K562 (cell line): ENCODE measurements around the gene PCCB. TPM values are rescaled to one million over a fixed set of nuclear protein-coding genes. Genes with fewer than 3 reads are reported as not detected.

Experiments used
- ATAC-seq: fragments of 200-7000 bp; cut with Tn5 transposase; 3 replicates; pipeline ENCODE4 v1.9.1; 2020; ENCODE audit warnings: moderate library complexity
- BruUV-seq: library from RNA; stranded (reverse); fragments of 400-500 nt; replicated peaks from 2 replicates; lab custom pipeline; 2021; lab: Mats Ljungman, UMichigan
- CTCF ChIA-PET: fragments of 300-600 bp; formaldehyde crosslinking; extraction: SDS; loops from one replicate; lab custom pipeline; 2021; ENCODE audit warnings: low intra/inter-chr PET ratio; lab: Yijun Ruan, JAX
- POLR2A ChIA-PET: fragments of 300-600, 350-650 bp; sonication (Branson Sonifier 250); formaldehyde crosslinking; extraction: SDS; loops from one replicate; lab custom pipeline; 2021; ENCODE audit warnings: antibody characterized with exemption, inconsistent platforms; lab: Yijun Ruan, JAX
- DNase-seq, 4 experiments: peaks; one replicate each; pipeline versions ENCODE4 v3.0.0 to v3.0.0-alpha.2; 2011 to 2018; ENCODE audit warnings: low spot score in 3 of 4, mixed read lengths in 3 of 4; ENCODE audit errors: extremely low read depth in 1 of 4
- FAIRE-seq: peaks from 2 replicates; lab custom pipeline; 2011; peaks lifted over from hg19 to GRCh38; lab: Jason Lieb, UNC
- H2AFZ ChIP-seq: 2 replicates; pipeline ENCODE4 v1.6.0; 2011; ENCODE audit warnings: low read depth, low read length, control low read depth, inconsistent platforms
- H3K27ac ChIP-seq: fragments of 200-600 bp; 3 replicates; pipeline ENCODE4 v1.8.0; 2011; ENCODE audit warnings: low read depth, mild to moderate bottlenecking, control low read depth, inconsistent platforms, low read length, moderate library complexity, mixed read lengths; ENCODE audit errors: extremely low read depth
- H3K27me3 ChIP-seq, 2 experiments: fragments of 300-600 bp in 1 of 2; 2 replicates in 1 of 2; 3 replicates in 1 of 2; pipeline versions ENCODE4 v1.6.0 to v1.8.0; 2011; ENCODE audit warnings: inconsistent platforms in 2 of 2, low read length in 2 of 2, mild to moderate bottlenecking in 1 of 2, mixed read lengths in 1 of 2, moderate library complexity in 1 of 2; ENCODE audit not compliant: control insufficient read depth in 2 of 2, insufficient read depth in 2 of 2
- H3K36me3 ChIP-seq: fragments of 300-600 bp; 3 replicates; pipeline ENCODE4 v1.8.0; 2011; ENCODE audit warnings: mild to moderate bottlenecking, low read length, inconsistent platforms; ENCODE audit not compliant: control insufficient read depth, insufficient read depth
- H3K4me1 ChIP-seq, 2 experiments: fragments of 200-600 bp in 1 of 2; replicated peaks in 1 of 2; 2 replicates in 1 of 2; 3 replicates in 1 of 2; pipeline versions ENCODE4 v1.5.1 to v1.8.0; 2011; ENCODE audit warnings: inconsistent platforms in 2 of 2, low read length in 2 of 2, mild to moderate bottlenecking in 1 of 2, mixed read lengths in 1 of 2, moderate library complexity in 1 of 2; ENCODE audit not compliant: control insufficient read depth in 2 of 2, insufficient read depth in 2 of 2
- H3K4me2 ChIP-seq: 2 replicates; pipeline ENCODE4 v1.6.1; 2011; ENCODE audit warnings: low read length, control low read depth, inconsistent platforms, mixed read lengths; ENCODE audit not compliant: insufficient read depth
- H3K4me3 ChIP-seq: fragments of 200-600 bp; sonication (generic), shearing (Covaris generic); 2 replicates; pipeline ENCODE4 v1.5.1; 2016; ENCODE audit warnings: control low read depth, inconsistent platforms
- H3K79me2 ChIP-seq: fragments of 200-600 bp; 3 replicates; pipeline ENCODE4 v1.8.0; 2011; ENCODE audit warnings: low read length, inconsistent platforms; ENCODE audit not compliant: control insufficient read depth, insufficient read depth
- H3K9ac ChIP-seq, 2 experiments: 2 replicates each; pipeline versions ENCODE4 v1.6.0 to v1.6.1; 2011; ENCODE audit warnings: low read depth in 2 of 2, low read length in 2 of 2, control low read depth in 1 of 2, inconsistent platforms in 1 of 2, mild to moderate bottlenecking in 1 of 2, mixed read lengths in 1 of 2; ENCODE audit not compliant: insufficient read depth in 1 of 2
- H3K9me1 ChIP-seq: one replicate; pipeline ENCODE4 v1.6.0; 2011; ENCODE audit warnings: inconsistent platforms, mild to moderate bottlenecking, low read length, moderate library complexity; ENCODE audit not compliant: control insufficient read depth, insufficient read depth
- H3K9me3 ChIP-seq: replicated peaks from 2 replicates; pipeline ENCODE4 v1.5.1; 2011; ENCODE audit warnings: low read depth, low read length, inconsistent platforms; ENCODE audit not compliant: control insufficient read depth, insufficient read depth
- H4K20me1 ChIP-seq: replicated peaks from 2 replicates; pipeline ENCODE4 v1.6.1; 2011; ENCODE audit warnings: low read length, inconsistent platforms, mixed read lengths; ENCODE audit not compliant: control insufficient read depth, insufficient read depth
- NFATC3 ChIP-seq: fragments of 450-650 bp; IDR thresholded peaks from 2 replicates; pipeline ENCODE4 v1.6.1; 2017; ENCODE audit warnings: mild to moderate bottlenecking
- ZNF407 ChIP-seq: fragments of 450-650 bp; IDR thresholded peaks from 2 replicates; pipeline ENCODE4 v1.6.1; 2016; ENCODE audit warnings: low read depth
- WGBS: fragments of 100-300 bp; shearing (Covaris generic); methylation state at CpG from one replicate; pipeline ENCODE4 v1.1.6; 2016; ENCODE audit warnings: low coverage, mixed read lengths; ENCODE audit not compliant: insufficient coverage; ENCODE audit errors: missing lambda C conversion rate; 5-methylcytosine and 5-hydroxymethylcytosine counted together
- in situ Hi-C: fragments of 300-500 bp; cut with MboI; formaldehyde crosslinking; loops from 4 replicates; pipeline ENCODE4 v1.15.0; 2018; ENCODE audit warnings: inconsistent platforms, mixed read lengths
- intact Hi-C: fragments of 100-400 bp; cut with micrococcal nuclease; formaldehyde crosslinking; loops from 2 replicates; pipeline ENCODE4 v1.14.2; 2022
- polyA plus RNA-seq, 8 experiments: library from polyadenylated mRNA; depleted of rRNA in 4 of 8; stranded (reverse) in 5 of 8; unstranded in 3 of 8; fragments of >200 nt; fragmentation: Nextera tagmentation in 2 of 8; fragmentation: Illumina TruSeq in 1 of 8; extraction: Ambion mirVana in 2 of 8; extraction: Trizol in 1 of 8; gene quantifications; 2 replicates each; pipeline versions ENCODE4 v1.2.1 to v1.2.3, GENCODE V29; 2011 to 2014; ENCODE audit warnings: inconsistent platforms in 1 of 8, missing spikeins in 1 of 8
- total RNA-seq, 7 experiments: library from RNA; depleted of rRNA in 6 of 7; stranded (reverse); fragments of >200 nt in 6 of 7; fragmentation: Illumina TruSeq in 2 of 7; extraction: Trizol in 2 of 7; gene quantifications; 2 replicates each; pipeline versions ENCODE4 v1.2.1 to v1.2.3, GENCODE V29; 2011 to 2021; ENCODE audit warnings: low replicate concordance in 1 of 7
- TF ChIP-seq, protein P1 (sequence below), 2 experiments: fragments of 450-650 bp in 1 of 2; sonication (generic) in 1 of 2; formaldehyde crosslinking in 1 of 2; IDR thresholded peaks; 2 replicates each; pipeline versions ENCODE4 v1.7.1 to v1.9.0; 2016 to 2022; ENCODE audit warnings: inconsistent platforms in 1 of 2, mild to moderate bottlenecking in 1 of 2, missing genetic modification reagents in 1 of 2

The PCCB gene
- total and polyA plus RNA-seq, 9 of the 15 experiments (the other 6 are each of a cell fraction or from before 2014, with no cell fraction given) = 69.5 to 173 (median 92.8) TPM

GRCh38 chr3:136343446-136343845 lies 93.3 kb downstream of the PCCB start:
- peaks cover 0 to 10% of the 10 kb centered on the region in 2 experiments; a peak in 3 of 5 replicates for H3K4me1 ChIP-seq
- no peak overlapping the region for H3K4me3 ChIP-seq
- ChIA-PET POLR2A (no interaction called here), CTCF (no interaction called here)
- H2AFZ ChIP-seq = no peak overlapping the region
- H3K79me2 ChIP-seq = no peaks in the 10 kb centered on the region
- in situ Hi-C loops (no loop called here), intact Hi-C loops (loop anchor here (5.0 kb wide), 1 partner anchor 266 kb away; no protein-coding TSS in a partner anchor)
- H3K9me1 ChIP-seq = no peaks in the 10 kb centered on the region
- no peak for DNase-seq
- 0 out of 2 replicates have a peak overlapping the region, but pooled peaks have one; percentile 41 for H3K4me2 ChIP-seq
- no TSS peak for BruUV-seq
- WGBS = 5% methylated on average over 2 of the region's 2 CpGs
- ATAC-seq = peak; percentile 47
- no peak for FAIRE-seq
- H4K20me1 ChIP-seq = no peaks in the 10 kb centered on the region; the same call in 1 of the 2 replicates
- H3K9ac ChIP-seq = no peak overlapping the region; a peak in 1 of 4 replicates
- no peaks in the 10 kb centered on the region for H3K9me3 ChIP-seq
- H3K27ac ChIP-seq = peak overlapping the region; percentile 44; the same call in 1 of the 3 replicates
- no peaks in the 10 kb centered on the region for H3K27me3 ChIP-seq
- H3K36me3 ChIP-seq = peaks cover 6% of the 10 kb centered on the region; the same call in 1 of the 3 replicates
- TF ChIP-seq, protein P1, sequence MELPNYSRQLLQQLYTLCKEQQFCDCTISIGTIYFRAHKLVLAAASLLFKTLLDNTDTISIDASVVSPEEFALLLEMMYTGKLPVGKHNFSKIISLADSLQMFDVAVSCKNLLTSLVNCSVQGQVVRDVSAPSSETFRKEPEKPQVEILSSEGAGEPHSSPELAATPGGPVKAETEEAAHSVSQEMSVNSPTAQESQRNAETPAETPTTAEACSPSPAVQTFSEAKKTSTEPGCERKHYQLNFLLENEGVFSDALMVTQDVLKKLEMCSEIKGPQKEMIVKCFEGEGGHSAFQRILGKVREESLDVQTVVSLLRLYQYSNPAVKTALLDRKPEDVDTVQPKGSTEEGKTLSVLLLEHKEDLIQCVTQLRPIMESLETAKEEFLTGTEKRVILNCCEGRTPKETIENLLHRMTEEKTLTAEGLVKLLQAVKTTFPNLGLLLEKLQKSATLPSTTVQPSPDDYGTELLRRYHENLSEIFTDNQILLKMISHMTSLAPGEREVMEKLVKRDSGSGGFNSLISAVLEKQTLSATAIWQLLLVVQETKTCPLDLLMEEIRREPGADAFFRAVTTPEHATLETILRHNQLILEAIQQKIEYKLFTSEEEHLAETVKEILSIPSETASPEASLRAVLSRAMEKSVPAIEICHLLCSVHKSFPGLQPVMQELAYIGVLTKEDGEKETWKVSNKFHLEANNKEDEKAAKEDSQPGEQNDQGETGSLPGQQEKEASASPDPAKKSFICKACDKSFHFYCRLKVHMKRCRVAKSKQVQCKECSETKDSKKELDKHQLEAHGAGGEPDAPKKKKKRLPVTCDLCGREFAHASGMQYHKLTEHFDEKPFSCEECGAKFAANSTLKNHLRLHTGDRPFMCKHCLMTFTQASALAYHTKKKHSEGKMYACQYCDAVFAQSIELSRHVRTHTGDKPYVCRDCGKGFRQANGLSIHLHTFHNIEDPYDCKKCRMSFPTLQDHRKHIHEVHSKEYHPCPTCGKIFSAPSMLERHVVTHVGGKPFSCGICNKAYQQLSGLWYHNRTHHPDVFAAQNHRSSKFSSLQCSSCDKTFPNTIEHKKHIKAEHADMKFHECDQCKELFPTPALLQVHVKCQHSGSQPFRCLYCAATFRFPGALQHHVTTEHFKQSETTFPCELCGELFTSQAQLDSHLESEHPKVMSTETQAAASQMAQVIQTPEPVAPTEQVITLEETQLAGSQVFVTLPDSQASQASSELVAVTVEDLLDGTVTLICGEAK (IDR thresholded peaks at IDR 0.05) = peak; percentile 75
- TF ChIP-seq, protein P1 (CRISPR knock-in tag; IDR thresholded peaks at IDR 0.05) = no peak
- TF ChIP-seq ZNF407 (peak; percentile 50; the same call in 1 of the 2 replicates), NFATC3 (no peak)
